GM12891 (cell line): ENCODE measurements around the gene AHNAK.

Experiments used
- POLR2A ChIP-seq: IDR thresholded peaks from 2 replicates; pipeline ENCODE4 v1.6.1; 2011; ENCODE audit warnings: low read depth, low read length, control low read depth
- TAF1 ChIP-seq: IDR thresholded peaks from 2 replicates; pipeline ENCODE4 v1.6.1; 2011; ENCODE audit warnings: low read depth, low read length, control low read depth

DNA sequence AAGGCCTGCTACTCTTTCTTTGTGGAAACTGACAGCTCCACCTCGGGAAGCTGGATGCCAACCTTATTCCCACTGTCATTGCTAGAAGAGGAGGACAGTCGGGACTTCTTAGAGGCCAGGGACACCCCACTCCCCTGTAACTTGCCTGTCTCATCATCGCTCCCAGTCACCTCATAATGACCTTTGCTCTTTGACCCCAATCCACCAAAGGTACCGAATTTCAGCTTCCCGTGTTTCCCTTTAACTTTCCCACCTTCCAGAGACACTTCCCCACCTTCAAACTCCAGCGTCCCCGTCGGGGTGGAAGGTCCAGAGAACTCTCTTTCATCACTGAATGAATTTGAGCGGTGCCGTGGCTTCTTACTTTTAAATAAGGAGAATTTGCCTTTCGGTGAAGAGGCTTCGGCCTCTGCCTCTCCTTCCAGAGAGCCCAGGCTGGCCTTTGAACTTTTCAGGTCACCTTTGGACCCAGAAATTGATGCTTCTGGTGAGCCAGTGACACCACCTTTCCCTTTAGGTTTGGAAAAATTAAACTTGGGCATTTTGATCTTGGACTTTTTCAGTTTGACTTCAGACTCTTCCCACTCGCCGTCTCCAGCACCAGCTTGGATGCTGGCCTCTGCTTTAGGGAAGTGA, 29.8 kb downstream of the AHNAK start:
- no peak for TF ChIP-seq POLR2A
- no peak for TF ChIP-seq TAF1
